Kidney epithelial cell (primary cell): ENCODE data around the gene CUL9. TPM values are rescaled to one million over a fixed set of nuclear protein-coding genes. Genes with fewer than 3 reads are reported as not detected.

Experiments
- DNase-seq: peaks from one replicate; pipeline ENCODE4 v3.0.0-alpha.2; 2010; ENCODE audit warnings: low read depth
- H3K27me3 ChIP-seq: 2 replicates; pipeline ENCODE4 v1.6.0; 2011; ENCODE audit warnings: low read length; ENCODE audit not compliant: control insufficient read depth, insufficient read depth
- H3K36me3 ChIP-seq: 2 replicates; pipeline ENCODE4 v1.5.1; 2011; ENCODE audit warnings: low read length; ENCODE audit not compliant: control insufficient read depth, insufficient read depth
- H3K4me3 ChIP-seq: 2 replicates; pipeline ENCODE4 v1.5.1; 2011; ENCODE audit warnings: low read depth, mild to moderate bottlenecking, control low read depth, low read length
- CTCF ChIP-seq: IDR thresholded peaks from 2 replicates; pipeline ENCODE4 v1.5.1; 2011; ENCODE audit warnings: mild to moderate bottlenecking, moderate library complexity, low read length, control low read depth, inconsistent platforms; ENCODE audit not compliant: insufficient read depth, poor library complexity, severe bottlenecking
- total RNA-seq: library from RNA; depleted of rRNA; stranded (reverse); fragments of >200 nt; gene quantifications from 2 replicates; pipeline ENCODE4 v1.2.3, GENCODE V29; 2015

CUL9 gene
- total RNA-seq, 1 donor from 2014 or later: 41.1 TPM

GRCh38 chr6:43269273-43270007 lies 87.4 kb downstream of the CUL9 start:
- Histone ChIP-seq H3K4me3 (peak overlapping the region; percentile 3), H3K27me3 (peaks cover 36% of the 10 kb centered on the region), H3K36me3 (no peaks in the 10 kb centered on the region)
- DNase-seq: no peak
- no peak for TF ChIP-seq CTCF

- H3K27me3 ChIP-seq: peaks cover 53% of the 10 kb centered on the region
- no peaks in the 10 kb centered on the region for H3K36me3 ChIP-seq
- TF ChIP-seq CTCF: no peak
- DNase-seq: no peak
- H3K4me3 ChIP-seq: no peak overlapping the region
Observed at GRCh38 chr6:43271103-43271815, 89.3 kb downstream of the CUL9 start.

GRCh38 chr6:43271944-43272343 lies 89.9 kb downstream of the CUL9 start:
- DNase-seq: no peak
- Histone ChIP-seq H3K4me3 (no peak overlapping the region), H3K36me3 (no peaks in the 10 kb centered on the region), H3K27me3 (peaks cover 54% of the 10 kb centered on the region)
- TF ChIP-seq CTCF: no peak

- no peak for TF ChIP-seq CTCF
- Histone ChIP-seq H3K36me3 (no peaks in the 10 kb centered on the region), H3K27me3 (peaks cover 45% of the 10 kb centered on the region), H3K4me3 (no peak overlapping the region)
- DNase-seq: no peak
Observed at GRCh38 chr6:43273707-43274106, 91.7 kb downstream of the CUL9 start.

Other genes starting within 250 kb of the CUL9 start
- gene GNMT, start 221.4 kb upstream of the CUL9 start, total RNA-seq: not detected in 2 replicates
- 40.7 and 45.0 TPM in 2 replicates for gene PEX6, start 203.0 kb upstream of the CUL9 start, total RNA-seq
- 33.4 and 66.2 TPM in 2 replicates for gene PPP2R5D, start 197.6 kb upstream of the CUL9 start, total RNA-seq
- 54.2 and 65.2 TPM in 2 replicates for gene MEA1, start 168.2 kb upstream of the CUL9 start, total RNA-seq
- gene KLHDC3, start 167.9 kb upstream of the CUL9 start, total RNA-seq: 67.4 and 70.3 TPM in 2 replicates
- 125 and 126 TPM in 2 replicates for gene RRP36, start 160.6 kb upstream of the CUL9 start, total RNA-seq
- gene CUL7, start 128.3 kb upstream of the CUL9 start, total RNA-seq: 28.1 and 32.3 TPM in 2 replicates
- gene MRPL2, start 122.8 kb upstream of the CUL9 start, total RNA-seq: 38.6 and 43.7 TPM in 2 replicates
- 18.1 and 21.6 TPM in 2 replicates for gene KLC4, start 122.6 kb upstream of the CUL9 start, total RNA-seq
- gene PTK7, start 105.9 kb upstream of the CUL9 start, total RNA-seq: 169 and 170 TPM in 2 replicates
- 35.5 and 40.1 TPM in 2 replicates for gene SRF, start 10.9 kb upstream of the CUL9 start, total RNA-seq
- gene DNPH1, start 47.3 kb downstream of the CUL9 start, total RNA-seq: 239 and 284 TPM in 2 replicates
- 0.41 and 0.67 TPM in 2 replicates for gene TTBK1, start 61.3 kb downstream of the CUL9 start, total RNA-seq
- not detected in 2 replicates for gene SLC22A7, start 116.1 kb downstream of the CUL9 start, total RNA-seq
- gene CRIP3, start 126.6 kb downstream of the CUL9 start, total RNA-seq: 0.67 TPM in 1 of 2 replicates, not detected in the other
- 11.2 and 12.3 TPM in 2 replicates for gene ZNF318, start 187.5 kb downstream of the CUL9 start, total RNA-seq
- gene ABCC10, start 245.3 kb downstream of the CUL9 start, total RNA-seq: 24.9 and 26.9 TPM in 2 replicates